ENCODE data around the gene ITFG1.

The ITFG1 gene

DNA sequence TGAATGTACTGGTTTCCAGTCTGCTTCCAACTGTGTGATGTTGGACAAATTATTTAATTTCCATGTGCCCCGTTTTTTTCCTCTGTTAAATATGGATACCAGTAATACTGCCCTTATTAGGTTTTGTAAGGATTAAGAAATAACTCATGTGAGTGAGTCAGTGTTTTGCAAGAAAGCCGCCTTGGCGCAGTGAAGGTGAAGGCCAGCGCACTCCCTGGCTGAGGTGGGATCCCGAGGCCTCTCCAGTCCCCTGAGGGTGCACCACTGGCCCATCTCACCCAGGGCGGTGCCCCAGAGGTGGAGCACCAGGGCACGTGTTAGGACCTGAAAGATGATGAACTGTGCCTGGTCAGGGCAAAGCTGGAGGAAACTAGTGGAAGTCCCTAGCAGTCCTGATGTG lies 43.7 kb upstream of the ITFG1 start:
- TF ChIP-seq EZH2phosphoT487 (IDR thresholded peaks at IDR 0.05; ENCODE audit: borderline replicate concordance) = no peak
- TF ChIP-seq, protein P1, sequence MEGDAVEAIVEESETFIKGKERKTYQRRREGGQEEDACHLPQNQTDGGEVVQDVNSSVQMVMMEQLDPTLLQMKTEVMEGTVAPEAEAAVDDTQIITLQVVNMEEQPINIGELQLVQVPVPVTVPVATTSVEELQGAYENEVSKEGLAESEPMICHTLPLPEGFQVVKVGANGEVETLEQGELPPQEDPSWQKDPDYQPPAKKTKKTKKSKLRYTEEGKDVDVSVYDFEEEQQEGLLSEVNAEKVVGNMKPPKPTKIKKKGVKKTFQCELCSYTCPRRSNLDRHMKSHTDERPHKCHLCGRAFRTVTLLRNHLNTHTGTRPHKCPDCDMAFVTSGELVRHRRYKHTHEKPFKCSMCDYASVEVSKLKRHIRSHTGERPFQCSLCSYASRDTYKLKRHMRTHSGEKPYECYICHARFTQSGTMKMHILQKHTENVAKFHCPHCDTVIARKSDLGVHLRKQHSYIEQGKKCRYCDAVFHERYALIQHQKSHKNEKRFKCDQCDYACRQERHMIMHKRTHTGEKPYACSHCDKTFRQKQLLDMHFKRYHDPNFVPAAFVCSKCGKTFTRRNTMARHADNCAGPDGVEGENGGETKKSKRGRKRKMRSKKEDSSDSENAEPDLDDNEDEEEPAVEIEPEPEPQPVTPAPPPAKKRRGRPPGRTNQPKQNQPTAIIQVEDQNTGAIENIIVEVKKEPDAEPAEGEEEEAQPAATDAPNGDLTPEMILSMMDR (conservative IDR thresholded peaks at IDR 0.05; ENCODE audit: low read length) = no peak
- H3K9me2 ChIP-seq (replicated peaks; ENCODE audit: low read depth, low read length) = no peaks in the 10 kb centered on the region
- no peaks in the 10 kb centered on the region for H4K20me1 ChIP-seq (ENCODE audit: insufficient read depth, low read length, poor library complexity, severe bottlenecking)
- no peak overlapping the region for H2AFZ ChIP-seq (ENCODE audit: low read length)
- H3K4me3 ChIP-seq (ENCODE audit: low read length, poor library complexity, severe bottlenecking) = no peak overlapping the region
- no peaks in the 10 kb centered on the region for H3K27me3 ChIP-seq (ENCODE audit: insufficient read depth, low read length, poor library complexity, severe bottlenecking)
- H3K4me2 ChIP-seq (ENCODE audit: low read depth, low read length, poor library complexity, severe bottlenecking) = no peak overlapping the region
- peaks cover 4% of the 10 kb centered on the region for H3K4me1 ChIP-seq (ENCODE audit: insufficient read depth, low read length, poor library complexity, severe bottlenecking)
- no peak overlapping the region for H3K9ac ChIP-seq (ENCODE audit: low read depth, low read length, poor library complexity, severe bottlenecking)
- no peaks in the 10 kb centered on the region for H3K79me2 ChIP-seq (ENCODE audit: insufficient read depth, low read length)
- no peaks in the 10 kb centered on the region for H3K9me3 ChIP-seq (ENCODE audit: insufficient read depth, low read depth, low read length)
- peaks cover 59% of the 10 kb centered on the region for H3K36me3 ChIP-seq (ENCODE audit: insufficient read depth, low read length)
- no peaks in the 10 kb centered on the region for H3F3A ChIP-seq (ENCODE audit: low read depth)

DNA sequence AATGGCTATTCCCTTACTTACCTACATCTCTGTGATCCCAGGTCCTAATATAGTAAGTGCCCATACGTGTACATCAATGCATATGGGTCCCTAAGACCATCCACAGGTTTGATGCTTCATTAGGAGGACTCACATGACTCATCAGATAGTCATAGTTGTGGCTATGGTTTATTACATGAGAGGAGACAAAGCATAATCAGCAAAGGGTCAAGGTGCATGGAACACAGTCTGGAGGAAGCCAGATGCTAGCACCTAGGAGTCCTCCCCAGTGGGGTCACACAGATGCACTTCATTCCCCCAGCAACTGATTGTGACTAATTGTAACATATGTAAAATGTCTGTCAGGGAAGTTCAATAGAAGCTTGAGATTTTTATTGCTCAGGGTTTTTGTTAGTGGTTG lies 43.1 kb upstream of the ITFG1 start:
- no peak overlapping the region for H3K4me2 ChIP-seq (ENCODE audit: low read depth, low read length, poor library complexity, severe bottlenecking)
- H3F3A ChIP-seq (ENCODE audit: low read depth) = no peaks in the 10 kb centered on the region
- H3K36me3 ChIP-seq (ENCODE audit: insufficient read depth, low read length) = peaks cover 62% of the 10 kb centered on the region
- no peak overlapping the region for H3K9ac ChIP-seq (ENCODE audit: low read depth, low read length, poor library complexity, severe bottlenecking)
- TF ChIP-seq EZH2phosphoT487 (IDR thresholded peaks at IDR 0.05; ENCODE audit: borderline replicate concordance) = no peak
- TF ChIP-seq, protein P1 (conservative IDR thresholded peaks at IDR 0.05; ENCODE audit: low read length) = no peak
- no peaks in the 10 kb centered on the region for H3K9me2 ChIP-seq (replicated peaks; ENCODE audit: low read depth, low read length)
- no peak overlapping the region for H2AFZ ChIP-seq (ENCODE audit: low read length)
- H3K4me3 ChIP-seq (ENCODE audit: low read length, poor library complexity, severe bottlenecking) = no peak overlapping the region
- H3K79me2 ChIP-seq (ENCODE audit: insufficient read depth, low read length) = no peaks in the 10 kb centered on the region
- no peaks in the 10 kb centered on the region for H3K9me3 ChIP-seq (ENCODE audit: insufficient read depth, low read depth, low read length)
- H4K20me1 ChIP-seq (ENCODE audit: insufficient read depth, low read length, poor library complexity, severe bottlenecking) = no peaks in the 10 kb centered on the region
- H3K27me3 ChIP-seq (ENCODE audit: insufficient read depth, low read length, poor library complexity, severe bottlenecking) = no peaks in the 10 kb centered on the region
- H3K4me1 ChIP-seq (ENCODE audit: insufficient read depth, low read length, poor library complexity, severe bottlenecking) = peaks cover 4% of the 10 kb centered on the region

DNA sequence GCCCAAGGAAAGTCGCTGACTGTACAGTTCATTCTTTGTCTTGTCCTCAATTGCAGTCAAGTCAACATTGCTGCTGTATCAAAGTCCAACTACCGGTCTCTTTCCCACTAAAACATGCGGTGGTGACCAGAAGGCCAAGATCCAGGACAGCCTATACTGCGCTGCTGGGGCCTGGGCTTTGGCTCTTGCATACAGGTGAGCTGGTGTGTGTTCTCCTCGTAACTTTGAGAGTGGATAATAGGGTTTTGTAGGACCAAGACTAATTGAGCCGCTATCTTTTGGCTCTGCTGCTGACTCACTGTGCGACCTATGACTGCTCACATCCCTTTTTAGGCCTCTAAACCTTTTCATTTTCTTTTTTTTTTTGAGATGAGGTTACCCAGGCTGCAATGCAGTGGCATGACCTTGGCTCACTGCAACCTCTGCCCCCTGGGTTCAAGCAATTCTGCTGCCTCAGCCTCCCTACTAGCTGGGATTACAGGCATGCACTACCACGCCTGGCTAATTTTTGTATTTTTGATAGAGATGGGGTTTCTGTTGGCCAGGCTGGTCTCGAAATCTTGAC lies 38.9 kb upstream of the ITFG1 start:
- no peak overlapping the region for H3K4me2 ChIP-seq (ENCODE audit: low read depth, low read length, poor library complexity, severe bottlenecking)
- H4K20me1 ChIP-seq (ENCODE audit: insufficient read depth, low read length, poor library complexity, severe bottlenecking) = no peaks in the 10 kb centered on the region
- no peaks in the 10 kb centered on the region for H3K79me2 ChIP-seq (ENCODE audit: insufficient read depth, low read length)
- TF ChIP-seq, protein P1 (conservative IDR thresholded peaks at IDR 0.05; ENCODE audit: low read length) = no peak
- TF ChIP-seq EZH2phosphoT487 (IDR thresholded peaks at IDR 0.05; ENCODE audit: borderline replicate concordance) = no peak
- H3F3A ChIP-seq (ENCODE audit: low read depth) = no peaks in the 10 kb centered on the region
- no peaks in the 10 kb centered on the region for H3K4me1 ChIP-seq (ENCODE audit: insufficient read depth, low read length, poor library complexity, severe bottlenecking)
- no peak overlapping the region for H2AFZ ChIP-seq (ENCODE audit: low read length)
- H3K4me3 ChIP-seq (ENCODE audit: low read length, poor library complexity, severe bottlenecking) = no peak overlapping the region
- H3K9me3 ChIP-seq (ENCODE audit: insufficient read depth, low read depth, low read length) = no peaks in the 10 kb centered on the region
- peaks cover 70% of the 10 kb centered on the region for H3K36me3 ChIP-seq (ENCODE audit: insufficient read depth, low read length)
- H3K9me2 ChIP-seq (replicated peaks; ENCODE audit: low read depth, low read length) = no peaks in the 10 kb centered on the region
- no peaks in the 10 kb centered on the region for H3K27me3 ChIP-seq (ENCODE audit: insufficient read depth, low read length, poor library complexity, severe bottlenecking)
- no peak overlapping the region for H3K9ac ChIP-seq (ENCODE audit: low read depth, low read length, poor library complexity, severe bottlenecking)

All from Loucy (cell line).